Measurements from ENCODE around the gene LYRM7. TPM values are rescaled to one million over a fixed set of nuclear protein-coding genes. Genes with fewer than 3 reads are reported as not detected.
A peak's percentile ranks its signal among the peaks of the same experiment; 100 is the strongest.
"Not testable (repeated sequence)": the region's sequence is repeated elsewhere in the genome, so short reads cannot be mapped to it uniquely, and the experiment has no call there.

LYRM7 gene
- 10 to 100 TPM in 11 of 12 donors, not detected in 1; 12.4 to 22.6 (median 14.6) TPM for polyA plus RNA-seq (ENCODE audit: insufficient read length in 12 of 12)
- long read RNA-seq, donor 1, full-length matches to known transcripts = 9 of 9 reads
- long read RNA-seq, donor 1, partial matches to known transcripts = 0 of 9 reads
- long read RNA-seq, donor 1, other reads (novel, unspliced or antisense) = 0 of 9 reads
- long read RNA-seq, donor 2, full-length matches to known transcripts = 10 of 15 reads
- long read RNA-seq, donor 2, partial matches to known transcripts = 5 of 15 reads
- long read RNA-seq, donor 2, other reads (novel, unspliced or antisense) = 0 of 15 reads
- long read RNA-seq, donor 3, full-length matches to known transcripts = 4 of 4 reads
- long read RNA-seq, donor 3, partial matches to known transcripts = 0 of 4 reads
- long read RNA-seq, donor 3, other reads (novel, unspliced or antisense) = 0 of 4 reads
- long read RNA-seq, donor 4, full-length matches to known transcripts = 2 of 12 reads
- long read RNA-seq, donor 4, partial matches to known transcripts = 10 of 12 reads
- long read RNA-seq, donor 4, other reads (novel, unspliced or antisense) = 0 of 12 reads
- long read RNA-seq, donor 5, full-length matches to known transcripts = 8 of 8 reads
- long read RNA-seq, donor 5, partial matches to known transcripts = 0 of 8 reads
- long read RNA-seq, donor 5, other reads (novel, unspliced or antisense) = 0 of 8 reads
- long read RNA-seq, donor 6, full-length matches to known transcripts = 4 of 4 reads
- long read RNA-seq, donor 6, partial matches to known transcripts = 0 of 4 reads
- long read RNA-seq, donor 6, other reads (novel, unspliced or antisense) = 0 of 4 reads
- long read RNA-seq, donor 7, full-length matches to known transcripts = 5 of 5 reads
- long read RNA-seq, donor 7, partial matches to known transcripts = 0 of 5 reads
- long read RNA-seq, donor 7, other reads (novel, unspliced or antisense) = 0 of 5 reads
- long read RNA-seq, donor 8, full-length matches to known transcripts = 6 of 6 reads
- long read RNA-seq, donor 8, partial matches to known transcripts = 0 of 6 reads
- long read RNA-seq, donor 8, other reads (novel, unspliced or antisense) = 0 of 6 reads
- long read RNA-seq, donor 9, full-length matches to known transcripts = 3 of 3 reads
- long read RNA-seq, donor 9, partial matches to known transcripts = 0 of 3 reads
- long read RNA-seq, donor 9, other reads (novel, unspliced or antisense) = 0 of 3 reads
- long read RNA-seq, donor 10, full-length matches to known transcripts = 15 of 15 reads
- long read RNA-seq, donor 10, partial matches to known transcripts = 0 of 15 reads
- long read RNA-seq, donor 10, other reads (novel, unspliced or antisense) = 0 of 15 reads
- long read RNA-seq, donor 11, full-length matches to known transcripts = 7 of 7 reads
- long read RNA-seq, donor 11, partial matches to known transcripts = 0 of 7 reads
- long read RNA-seq, donor 11, other reads (novel, unspliced or antisense) = 0 of 7 reads

DNA sequence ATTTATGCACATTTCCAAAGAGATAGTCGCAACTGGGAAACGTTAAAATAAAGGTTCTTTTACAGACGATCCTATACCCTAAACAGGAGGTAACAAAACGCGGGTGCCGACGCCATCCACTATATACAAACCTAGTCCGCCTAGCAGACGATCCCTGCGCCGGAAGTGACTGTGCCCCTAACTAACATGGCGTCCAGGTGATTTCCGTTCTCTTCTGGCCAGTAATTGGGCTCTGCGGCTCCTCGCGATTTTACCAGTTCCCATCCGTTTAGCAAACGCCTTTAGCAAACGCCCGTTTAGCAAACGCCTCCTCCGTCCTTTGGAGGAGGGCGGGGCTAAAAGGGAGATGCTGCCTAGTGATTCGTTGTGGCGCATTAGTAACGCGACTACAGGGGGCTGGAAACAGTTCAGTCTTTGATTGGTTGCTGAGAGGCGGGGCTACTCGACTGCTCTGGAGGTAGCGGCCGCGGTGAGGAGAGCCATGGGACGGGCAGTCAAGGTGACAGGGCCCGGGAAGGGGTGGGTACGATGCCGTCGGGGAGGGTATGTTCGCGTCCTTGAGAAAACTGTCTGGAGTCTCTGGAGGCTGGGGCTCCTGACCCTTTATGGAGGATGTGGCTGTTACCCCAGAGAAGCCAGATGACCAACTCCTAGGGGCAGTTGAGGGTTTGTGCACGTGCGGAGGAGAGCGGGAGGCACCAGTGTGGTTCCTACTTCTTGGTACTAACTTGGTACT lies at the start of gene LYRM7:
TSS of gene LYRM7 (plus strand) at position 405 of the 736 bp plus-strand sequence. CDS start at position 482, 77 bp downstream.
- peak; percentile 98 for DNase-seq

DNA sequence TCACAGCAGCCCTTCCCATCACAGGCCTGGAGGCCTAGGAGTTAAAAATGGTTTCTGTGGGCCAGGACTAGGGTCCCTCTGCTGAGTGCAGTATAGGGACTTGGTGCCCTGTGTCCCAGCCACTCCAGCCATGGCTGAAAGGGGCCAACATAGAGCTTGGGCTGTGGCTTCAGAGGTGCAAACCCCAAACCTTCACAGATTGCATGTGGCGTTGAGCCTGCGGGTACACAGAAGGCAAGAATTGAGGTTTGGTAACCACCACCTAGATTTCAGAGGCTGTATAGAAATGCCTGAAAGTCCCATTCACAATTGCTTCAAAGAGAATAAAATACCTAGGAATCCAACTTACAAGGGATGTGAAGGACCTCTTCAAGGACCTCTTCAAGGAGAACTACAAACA lies 43.5 kb upstream of the LYRM7 start:
- DNase-seq = not testable (repeated sequence)

- no peak for DNase-seq
Measured at GRCh38 chr5:131129306-131129705, 41.4 kb upstream of the LYRM7 start.

GRCh38 chr5:131133091-131133490 lies 37.7 kb upstream of the LYRM7 start:
- DNase-seq = not testable (repeated sequence)

- DNase-seq = not testable (repeated sequence)
Measured at GRCh38 chr5:131138406-131138805, 32.3 kb upstream of the LYRM7 start.

DNA sequence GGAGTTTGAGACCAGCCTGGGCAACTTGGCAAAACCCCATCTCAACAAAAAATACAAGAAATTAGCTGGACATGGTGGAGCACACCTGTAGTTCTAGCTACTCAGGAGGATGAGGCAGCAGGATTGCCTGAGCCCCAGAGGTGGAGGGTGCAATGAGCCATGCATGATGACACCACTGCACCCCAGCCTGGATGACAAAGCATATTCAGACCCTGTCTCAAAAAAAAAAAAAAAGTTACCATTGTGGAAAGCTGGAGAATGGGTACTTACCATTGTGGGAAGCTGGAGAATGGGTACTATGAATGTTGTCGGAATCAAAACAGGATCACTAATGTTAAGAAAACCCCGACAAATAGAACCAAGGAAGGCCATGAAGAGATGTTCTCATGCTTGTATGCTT lies 31.4 kb upstream of the LYRM7 start:
- DNase-seq = no peak

GRCh38 chr5:131142970-131143617 lies 27.6 kb upstream of the LYRM7 start:
- DNase-seq = no peak

DNA sequence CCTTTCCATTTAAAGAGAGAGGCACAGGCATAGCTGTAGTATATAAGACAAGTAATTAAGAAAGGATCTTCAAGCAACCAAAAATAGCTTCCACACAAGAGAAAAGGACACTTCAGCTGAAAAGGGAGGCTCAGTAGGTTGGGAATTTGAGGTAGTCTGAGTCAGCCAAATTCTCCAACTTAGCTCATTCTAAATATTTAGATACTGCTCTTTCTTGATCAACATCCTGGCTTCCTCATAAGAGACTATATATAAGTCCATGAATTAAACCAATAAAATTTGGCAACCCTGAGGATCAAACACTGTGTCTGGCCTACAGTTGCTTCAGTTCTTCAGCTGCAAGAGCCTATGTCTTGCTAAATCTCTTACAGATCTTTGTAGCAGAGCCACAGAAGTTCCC lies 23.5 kb upstream of the LYRM7 start:
- no peak for DNase-seq

DNA sequence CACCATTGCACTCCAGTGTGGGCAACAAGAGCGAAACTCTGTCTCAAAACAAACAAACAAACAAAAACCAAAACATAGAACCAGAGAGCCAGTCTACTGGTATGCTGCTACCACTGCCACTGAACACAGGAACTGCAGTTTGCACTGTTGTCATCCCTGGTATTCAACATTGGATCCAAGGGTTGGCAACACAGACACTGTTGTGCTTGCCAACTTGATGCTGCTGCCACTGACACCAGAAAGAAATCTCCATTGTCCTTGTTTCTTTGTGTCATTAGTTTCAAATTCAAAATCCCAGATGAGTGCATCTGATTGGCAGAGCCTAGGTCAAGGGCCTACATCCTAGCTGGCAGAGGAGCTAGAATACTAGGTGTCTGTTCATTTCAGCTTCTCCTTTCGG lies 21.9 kb upstream of the LYRM7 start:
- DNase-seq = no peak

DNA sequence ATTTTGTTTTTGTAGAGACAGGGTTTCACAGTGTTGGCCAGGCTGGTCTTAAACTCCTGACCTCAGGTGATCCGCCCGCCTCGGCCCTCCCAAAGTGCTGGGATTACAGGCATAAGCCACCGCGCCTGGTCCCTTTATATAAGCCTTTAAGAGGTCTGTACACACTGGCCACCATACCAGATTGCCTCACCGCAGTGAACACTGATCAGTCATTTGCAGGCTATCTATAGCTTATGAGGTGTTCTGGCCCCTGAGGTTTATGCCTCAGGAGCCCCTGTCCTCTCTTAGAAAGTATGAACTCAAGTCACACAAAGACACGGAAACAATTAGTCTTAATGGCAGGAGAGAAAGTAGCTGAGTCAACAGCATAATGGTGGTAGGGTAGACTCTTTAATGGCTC lies 20.3 kb upstream of the LYRM7 start:
- no peak for DNase-seq

DNA sequence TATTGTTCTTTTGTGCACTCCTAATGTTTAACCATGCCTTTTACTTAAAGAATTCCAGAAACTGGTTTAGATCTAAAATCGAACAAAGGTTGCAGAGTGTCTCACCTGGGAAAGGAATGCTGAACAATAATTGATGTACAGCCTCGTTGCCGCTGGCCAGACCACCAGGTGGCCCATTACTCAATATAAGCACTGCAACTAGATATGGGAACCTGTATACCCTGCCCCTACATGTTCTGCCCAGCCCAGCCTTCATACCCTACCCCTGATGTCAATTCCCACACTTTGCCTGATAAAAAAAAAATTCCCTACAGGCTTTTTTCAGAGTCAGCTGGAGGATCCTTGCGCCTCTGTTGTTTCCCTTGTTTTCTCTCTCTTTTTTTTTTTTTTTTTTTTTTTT lies 19.5 kb upstream of the LYRM7 start:
- DNase-seq = no peak

DNA sequence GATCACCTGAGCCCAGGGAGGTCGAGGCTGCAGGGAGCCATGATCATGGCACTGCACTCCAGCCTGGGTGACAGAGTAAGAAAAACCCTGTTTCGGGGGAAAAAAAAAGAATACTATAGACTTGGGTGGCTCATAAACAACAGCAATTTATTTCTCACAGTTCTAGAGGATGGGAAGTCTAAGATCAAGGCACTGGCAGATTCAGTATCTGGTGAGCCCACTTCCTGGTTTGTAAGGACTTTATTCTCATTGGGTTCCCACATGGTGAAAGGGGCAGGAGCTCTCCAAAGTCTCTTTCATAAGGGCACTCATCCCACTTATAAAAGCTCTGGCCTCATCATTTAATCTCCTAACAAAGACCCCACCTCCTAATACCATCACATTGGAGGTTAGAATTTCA lies 14.4 kb upstream of the LYRM7 start:
- no peak for DNase-seq

- DNase-seq = no peak
Measured at GRCh38 chr5:131156957-131157356, 13.8 kb upstream of the LYRM7 start.

DNA sequence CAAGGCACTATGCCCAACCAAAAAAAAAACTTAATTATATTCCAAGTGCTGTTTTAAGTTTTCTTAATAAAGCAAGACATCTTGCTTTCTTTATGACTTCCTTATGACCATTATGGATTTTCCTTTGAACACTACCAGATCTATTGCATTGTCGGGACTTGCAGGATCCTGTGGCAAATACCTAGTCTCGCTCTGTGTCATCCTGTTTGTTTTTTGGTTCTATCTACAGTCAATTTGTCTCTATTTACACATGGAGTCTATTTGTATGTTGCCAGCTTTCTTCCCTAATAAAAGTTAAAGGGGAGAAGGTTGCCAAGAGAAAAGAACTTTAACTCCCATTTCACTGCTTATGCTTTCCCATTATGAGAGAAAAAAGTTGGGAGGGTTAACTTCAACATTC lies 10.6 kb upstream of the LYRM7 start:
- DNase-seq = no peak

DNA sequence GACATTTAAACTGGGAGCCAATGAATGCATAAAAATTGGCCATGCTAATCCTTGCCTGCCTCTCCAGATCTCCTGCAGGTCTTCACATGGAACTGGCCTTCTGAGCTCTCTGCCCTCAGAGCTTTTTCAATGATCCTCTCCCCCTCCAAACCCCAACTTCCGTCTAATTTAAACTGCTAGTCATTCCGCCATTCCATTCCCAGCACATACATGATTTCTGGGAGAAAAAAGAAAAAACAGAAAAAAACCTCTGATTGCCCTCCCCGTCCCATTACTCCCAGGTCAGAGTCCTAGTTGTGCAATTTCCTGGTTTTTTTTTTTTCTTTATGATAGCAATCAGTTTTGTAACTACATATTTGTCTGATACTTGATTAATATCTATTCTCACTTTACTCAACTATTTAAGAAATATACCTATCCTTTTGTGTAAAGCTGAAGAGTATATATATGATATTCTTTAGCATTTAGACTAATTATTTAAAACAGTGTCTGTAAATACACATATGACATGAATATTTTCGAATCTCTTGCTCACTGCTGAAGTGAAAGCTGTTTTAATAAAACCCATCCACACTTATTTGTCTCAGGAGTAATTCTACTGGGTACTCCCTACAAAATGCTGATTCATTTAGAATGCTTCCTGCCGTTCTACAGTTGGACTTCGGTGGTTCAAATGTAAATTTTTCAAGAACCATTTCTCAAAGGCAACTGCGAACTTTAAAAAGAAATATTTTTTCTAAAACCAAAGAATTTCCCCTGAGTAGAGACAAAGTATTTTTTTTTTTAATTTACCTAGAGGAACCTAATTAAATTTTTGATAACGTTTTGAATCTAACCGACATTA lies 7.2 kb upstream of the LYRM7 start:
- no peak for DNase-seq

DNA sequence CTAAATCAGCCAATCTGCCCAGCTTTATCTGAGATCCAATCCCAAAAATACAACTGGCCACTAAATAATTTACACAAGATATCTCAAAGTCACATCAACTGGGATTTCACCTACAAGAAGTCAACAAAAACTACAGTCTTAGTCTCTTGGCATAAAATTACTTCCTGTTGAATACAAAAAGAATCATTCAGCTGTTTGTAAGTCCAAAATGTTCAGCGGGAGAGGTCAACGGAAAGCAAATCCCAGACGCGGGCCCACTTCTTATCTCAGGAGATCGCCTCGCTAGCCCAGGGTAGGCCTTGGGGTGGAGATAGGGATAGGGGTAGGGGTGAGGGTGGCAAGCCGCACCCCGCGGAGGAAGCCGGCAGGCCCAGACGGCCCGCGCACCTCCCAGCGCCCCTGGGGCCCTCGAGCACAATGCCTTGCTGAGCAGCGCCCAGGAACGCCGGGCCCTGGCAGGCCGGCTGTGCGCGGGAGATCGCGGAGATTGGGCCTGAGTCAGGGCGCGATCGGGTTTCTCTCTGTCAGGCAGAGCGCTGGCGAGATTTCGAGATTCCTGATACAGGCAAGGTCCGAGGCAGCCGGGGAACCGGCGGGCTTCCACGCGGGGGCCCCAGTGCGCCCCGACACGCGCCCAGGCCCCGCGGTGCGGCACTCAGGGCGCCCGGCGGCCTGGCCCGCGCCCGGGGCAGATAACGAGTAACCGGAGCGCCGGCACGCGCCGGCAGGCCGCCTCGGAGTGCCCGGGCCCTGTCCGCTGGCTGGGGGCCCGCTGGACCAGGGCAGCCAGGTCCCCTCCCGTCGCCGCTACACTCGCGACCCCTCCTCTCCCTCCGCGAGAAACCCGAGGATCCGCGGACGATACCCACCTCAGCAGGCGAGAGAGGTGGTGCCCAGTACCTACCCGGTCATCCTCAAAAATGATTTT lies 6.3 kb upstream of the LYRM7 start:
- DNase-seq = peak; percentile 63

- peak; percentile 90 for DNase-seq
Measured at GRCh38 chr5:131165119-131165727, 5.5 kb upstream of the LYRM7 start, which contains the start of gene HINT1. HINT1 (minus strand) TSS chr5:131165256; CDS start chr5:131165205, 51 bp downstream.

DNA sequence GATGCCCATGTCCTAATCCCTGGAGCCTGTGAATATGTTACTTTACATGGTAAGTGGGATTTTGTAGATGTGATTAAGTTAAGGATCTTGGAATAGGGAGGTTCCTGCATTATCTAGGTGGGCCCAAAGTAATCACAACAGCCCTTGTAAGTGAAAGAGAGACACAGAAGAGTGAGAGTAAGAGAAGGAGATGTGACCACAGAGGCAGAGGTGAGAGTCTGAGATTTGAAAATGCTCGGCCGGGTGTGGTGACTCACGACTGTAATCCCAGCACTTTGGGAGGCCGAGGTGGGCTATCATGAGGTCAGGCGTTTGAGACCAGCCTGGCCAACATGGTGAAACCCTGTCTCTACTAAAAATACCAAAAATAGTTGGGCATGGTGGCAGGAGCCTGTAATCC lies 3.1 kb upstream of the LYRM7 start:
- no peak for DNase-seq

All from muscle of arm (tissue), 14 donors.